ENCODE data around the gene NRTN. TPM values are rescaled to one million over a fixed set of nuclear protein-coding genes. Genes with fewer than 3 reads are reported as not detected.
"Not testable (repeated sequence)": the region's sequence is repeated elsewhere in the genome, so short reads cannot be mapped to it uniquely, and the experiment has no call there.

The NRTN gene
- total RNA-seq, 3 donors from 2014 or later (not counting 1 experiment from before 2014, with no cell fraction given) = 0.33 to 0.34 TPM; not detected in 1

GRCh38 chr19:5775668-5776309 lies 29.1 kb upstream of the NRTN start:
- H3K27ac Mint-ChIP-seq = no peak overlapping the region
- H3K27me3 ChIP-seq (ENCODE audit: control insufficient read depth, insufficient read depth, low read length) = no peaks in the 10 kb centered on the region
- no peaks in the 10 kb centered on the region for H3K4me1 ChIP-seq (ENCODE audit: control insufficient read depth, insufficient read depth, low read length)
- no peak for DNase-seq
- 85% methylated on average over 17 of the region's 17 CpGs for WGBS (ENCODE audit: insufficient coverage)
- no peak for TF ChIP-seq CTCF (IDR thresholded peaks at IDR 0.05)
- H3K9me3 ChIP-seq (ENCODE audit: control insufficient read depth, insufficient read depth, low read length) = no peaks in the 10 kb centered on the region
- H3K36me3 ChIP-seq (ENCODE audit: control insufficient read depth, insufficient read depth, low read length) = no peaks in the 10 kb centered on the region
- H3K4me3 Mint-ChIP-seq = no peak overlapping the region
- no peaks in the 10 kb centered on the region for H3K4me1 Mint-ChIP-seq
- ATAC-seq = no peak
- H3K27me3 Mint-ChIP-seq (ENCODE audit: low read depth in 2 of 2) = no peaks in the 10 kb centered on the region
- H3K9me3 Mint-ChIP-seq = no peaks in the 10 kb centered on the region
- no peak overlapping the region for H3K27ac ChIP-seq (ENCODE audit: low read length)
- H3K4me3 ChIP-seq (ENCODE audit: low read length) = no peak overlapping the region
- intact Hi-C loops (cut with micrococcal nuclease) = no loop called here
- H3K36me3 Mint-ChIP-seq = no peaks in the 10 kb centered on the region

- WGBS (ENCODE audit: insufficient coverage) = 94% methylated on average over 17 of the region's 17 CpGs
- Mint-ChIP-seq H3K27me3 (ENCODE audit: low read depth in 2 of 2) (no peaks in the 10 kb centered on the region), H3K27ac (no peak overlapping the region), H3K4me1 (no peaks in the 10 kb centered on the region), H3K4me3 (no peak overlapping the region), H3K36me3 (no peaks in the 10 kb centered on the region), H3K9me3 (no peaks in the 10 kb centered on the region)
- intact Hi-C loops (cut with micrococcal nuclease) = no loop called here
- H3K27me3 ChIP-seq (ENCODE audit: control insufficient read depth, insufficient read depth, low read length) = no peaks in the 10 kb centered on the region
- H3K9me3 ChIP-seq (ENCODE audit: control insufficient read depth, insufficient read depth, low read length) = no peaks in the 10 kb centered on the region
- DNase-seq = no peak
- no peaks in the 10 kb centered on the region for H3K4me1 ChIP-seq (ENCODE audit: control insufficient read depth, insufficient read depth, low read length)
- no peak for ATAC-seq
- H3K36me3 ChIP-seq (ENCODE audit: control insufficient read depth, insufficient read depth, low read length) = no peaks in the 10 kb centered on the region
- no peak overlapping the region for H3K27ac ChIP-seq (ENCODE audit: low read length)
- no peak overlapping the region for H3K4me3 ChIP-seq (ENCODE audit: low read length)
- TF ChIP-seq CTCF (IDR thresholded peaks at IDR 0.05) = no peak
These were observed 26.5 kb upstream of the NRTN start for GRCh38 chr19:5778402-5778801.

GRCh38 chr19:5780916-5781315 lies 24.0 kb upstream of the NRTN start:
- H3K27me3 ChIP-seq (ENCODE audit: control insufficient read depth, insufficient read depth, low read length); H3K9me3 ChIP-seq (ENCODE audit: control insufficient read depth, insufficient read depth, low read length); H3K27me3 Mint-ChIP-seq (ENCODE audit: low read depth in 2 of 2); H3K4me1 ChIP-seq (ENCODE audit: control insufficient read depth, insufficient read depth, low read length); H3K27ac ChIP-seq (ENCODE audit: low read length); H3K27ac Mint-ChIP-seq; H3K4me3 Mint-ChIP-seq; H3K4me3 ChIP-seq (ENCODE audit: low read length); DNase-seq; H3K4me1 Mint-ChIP-seq; ATAC-seq; intact Hi-C loops (cut with micrococcal nuclease); H3K36me3 Mint-ChIP-seq; H3K9me3 Mint-ChIP-seq: not testable (repeated sequence)
- WGBS (ENCODE audit: insufficient coverage) = 95% methylated on average over 11 of the region's 11 CpGs
- H3K36me3 ChIP-seq (ENCODE audit: control insufficient read depth, insufficient read depth, low read length) = peaks cover 16% of the 10 kb centered on the region

GRCh38 chr19:5782322-5782721 lies 22.5 kb upstream of the NRTN start:
- no peak overlapping the region for H3K4me3 ChIP-seq (ENCODE audit: low read length)
- WGBS (ENCODE audit: insufficient coverage) = 90% methylated on average over 9 of the region's 9 CpGs
- H3K27ac ChIP-seq (ENCODE audit: low read length) = no peak overlapping the region
- ATAC-seq = no peak
- Mint-ChIP-seq H3K27me3 (ENCODE audit: low read depth in 2 of 2) (no peaks in the 10 kb centered on the region), H3K4me3 (no peak overlapping the region), H3K9me3 (no peaks in the 10 kb centered on the region), H3K36me3 (no peaks in the 10 kb centered on the region), H3K27ac (no peak overlapping the region), H3K4me1 (peaks cover 0 to 3% of the 10 kb centered on the region in 2 donors)
- no peak for DNase-seq
- no peaks in the 10 kb centered on the region for H3K27me3 ChIP-seq (ENCODE audit: control insufficient read depth, insufficient read depth, low read length)
- no peaks in the 10 kb centered on the region for H3K9me3 ChIP-seq (ENCODE audit: control insufficient read depth, insufficient read depth, low read length)
- no peaks in the 10 kb centered on the region for H3K4me1 ChIP-seq (ENCODE audit: control insufficient read depth, insufficient read depth, low read length)
- H3K36me3 ChIP-seq (ENCODE audit: control insufficient read depth, insufficient read depth, low read length) = peaks cover 30% of the 10 kb centered on the region
- TF ChIP-seq CTCF (IDR thresholded peaks at IDR 0.05) = no peak
- intact Hi-C loops (cut with micrococcal nuclease) = no loop called here
